WTC11 (cell line): Measurements from ENCODE around the gene OGFR. TPM values are rescaled to one million over a fixed set of nuclear protein-coding genes. Genes with fewer than 3 reads are reported as not detected.

Experiments
- ATAC-seq: fragments of 200-7000 bp; cut with Tn5 transposase; 2 replicates; pipeline ENCODE4 v1.10.0; 2021; ENCODE audit warnings: mild to moderate bottlenecking, moderate library complexity
- CTCF ChIA-PET: fragments of 300-600 bp; sonication (Branson Sonifier 250); formaldehyde crosslinking; loops from one replicate; lab custom pipeline; 2021; ENCODE audit warnings: antibody characterized with exemption; lab: Charles Lee
- POLR2A ChIA-PET: fragments of 350-600 bp; sonication (Branson Sonifier 250); formaldehyde crosslinking; loops from one replicate; lab custom pipeline; 2021; ENCODE audit warnings: antibody characterized with exemption; lab: Charles Lee
- DNase-seq: peaks from one replicate; pipeline ENCODE4 v3.0.0; 2021; ENCODE audit warnings: low spot score
- H3K27ac Mint-ChIP-seq: 2 replicates; pipeline ENCODE4 v1.8.0; 2021; ENCODE audit warnings: mixed read lengths
- H3K27me3 Mint-ChIP-seq: 2 replicates; pipeline ENCODE4 v1.8.0; 2021; ENCODE audit warnings: low read depth, mild to moderate bottlenecking, moderate library complexity, mixed read lengths
- H3K36me3 Mint-ChIP-seq: 2 replicates; pipeline ENCODE4 v1.8.0; 2021; ENCODE audit warnings: mixed read lengths
- H3K4me1 Mint-ChIP-seq: 2 replicates; pipeline ENCODE4 v1.8.0; 2022; ENCODE audit warnings: mixed read lengths
- H3K4me3 Mint-ChIP-seq: 2 replicates; pipeline ENCODE4 v1.8.0; 2021; ENCODE audit warnings: mild to moderate bottlenecking, moderate library complexity, mixed read lengths
- H3K9me3 Mint-ChIP-seq: 2 replicates; pipeline ENCODE4 v1.8.0; 2021; ENCODE audit warnings: mixed read lengths
- CBFB ChIP-seq: sonication (generic); formaldehyde crosslinking; IDR thresholded peaks from 2 replicates; pipeline ENCODE4 v1.8.1; 2022; ENCODE audit warnings: mild to moderate bottlenecking, low read depth, missing genetic modification reagents
- E2F4 ChIP-seq: sonication (generic); formaldehyde crosslinking; IDR thresholded peaks from 2 replicates; pipeline ENCODE4 v1.8.1; 2022; ENCODE audit warnings: low read depth, mild to moderate bottlenecking, moderate library complexity, missing genetic modification reagents, borderline replicate concordance
- ELF4 ChIP-seq: sonication (generic); formaldehyde crosslinking; IDR thresholded peaks from 2 replicates; pipeline ENCODE4 v1.8.1; 2022; ENCODE audit warnings: low read depth, mild to moderate bottlenecking, moderate library complexity, missing genetic modification reagents
- FOXP4 ChIP-seq: sonication (generic); formaldehyde crosslinking; IDR thresholded peaks from 2 replicates; pipeline ENCODE4 v1.8.0; 2022; ENCODE audit warnings: mild to moderate bottlenecking, missing genetic modification reagents
- GABPB1 ChIP-seq: sonication (generic); formaldehyde crosslinking; IDR thresholded peaks from 2 replicates; pipeline ENCODE4 v1.8.1; 2023; ENCODE audit warnings: mild to moderate bottlenecking, missing genetic modification reagents
- HMGXB4 ChIP-seq: sonication (generic); formaldehyde crosslinking; IDR thresholded peaks from 2 replicates; pipeline ENCODE4 v1.8.1; 2023; ENCODE audit warnings: mild to moderate bottlenecking, moderate library complexity, missing genetic modification reagents
- IRF1 ChIP-seq: sonication (generic); formaldehyde crosslinking; IDR thresholded peaks from 2 replicates; pipeline ENCODE4 v1.8.0; 2023; ENCODE audit warnings: missing genetic modification reagents
- KAT7 ChIP-seq: sonication (generic); formaldehyde crosslinking; IDR thresholded peaks from 2 replicates; pipeline ENCODE4 v1.8.1; 2023; ENCODE audit warnings: missing genetic modification reagents, mild to moderate bottlenecking, borderline replicate concordance
- NR1H2 ChIP-seq: sonication (generic); formaldehyde crosslinking; IDR thresholded peaks from 2 replicates; pipeline ENCODE4 v1.9.0; 2021; ENCODE audit warnings: mild to moderate bottlenecking, moderate library complexity, missing genetic modification reagents
- PREB ChIP-seq: sonication (generic); formaldehyde crosslinking; IDR thresholded peaks from 2 replicates; pipeline ENCODE4 v1.8.1; 2022; ENCODE audit warnings: mild to moderate bottlenecking, missing genetic modification reagents, moderate library complexity, borderline replicate concordance
- RORB ChIP-seq: fragments of 250-450 bp; sonication (Bioruptor Pico); IDR thresholded peaks from 2 replicates; pipeline ENCODE4 v1.9.0; 2021; ENCODE audit warnings: mild to moderate bottlenecking
- SMAD3 ChIP-seq: sonication (generic); formaldehyde crosslinking; IDR thresholded peaks from 2 replicates; pipeline ENCODE4 v1.8.0; 2022; ENCODE audit warnings: missing genetic modification reagents, mild to moderate bottlenecking, borderline replicate concordance
- TCF7 ChIP-seq: sonication (generic); formaldehyde crosslinking; IDR thresholded peaks from 2 replicates; pipeline ENCODE4 v1.8.0; 2022; ENCODE audit warnings: mild to moderate bottlenecking, low read depth, missing genetic modification reagents, moderate library complexity
- ZMAT4 ChIP-seq: fragments of 250-450 bp; sonication (Bioruptor Pico); IDR thresholded peaks from 2 replicates; pipeline ENCODE4 v1.9.0; 2021; ENCODE audit warnings: mild to moderate bottlenecking
- ZNF512 ChIP-seq: sonication (generic); formaldehyde crosslinking; IDR thresholded peaks from 2 replicates; pipeline ENCODE4 v1.8.1; 2022; ENCODE audit warnings: missing genetic modification reagents, borderline replicate concordance
- total RNA-seq: library from RNA; stranded (reverse); gene quantifications from 3 replicates; pipeline ENCODE4 v1.2.3, GENCODE V29; 2021

OGFR gene
- total RNA-seq, 1 experiment from 2014 or later = 43.3 TPM

- no peak for TF ChIP-seq ELF4 (CRISPR knock-in tag)
- no peak for TF ChIP-seq HMGXB4 (CRISPR knock-in tag)
- no peak for TF ChIP-seq CBFB
- TF ChIP-seq ZMAT4 (CRISPR knock-in tag) = no peak
- TF ChIP-seq E2F4 (CRISPR knock-in tag) = no peak
- no peak for TF ChIP-seq TCF7
- TF ChIP-seq RORB (CRISPR knock-in tag) = no peak
- TF ChIP-seq KAT7 = no peak
- no peak for TF ChIP-seq ZNF512 (CRISPR knock-in tag)
These were observed 38.6 kb upstream of the OGFR start (continued) for GRCh38 chr20:62766071-62766450.

- Mint-ChIP-seq H3K36me3 (no peaks in the 10 kb centered on the region), H3K27me3 (no peaks in the 10 kb centered on the region)
- TF ChIP-seq PREB (no peak), ZMAT4 (CRISPR knock-in tag) (no peak), IRF1 (CRISPR knock-in tag) (no peak), GABPB1 (CRISPR knock-in tag) (no peak), NR1H2 (CRISPR knock-in tag) (no peak), FOXP4 (CRISPR knock-in tag) (no peak), SMAD3 (CRISPR knock-in tag) (no peak)
- TF ChIP-seq, all 79 proteins: peak for 0
- POLR2A ChIA-PET = no interaction called here
- H3K4me1 Mint-ChIP-seq = 0 out of 2 replicates have a peak, but pooled peaks cover 2% of the 10 kb centered on the region
- H3K27ac Mint-ChIP-seq = no peak overlapping the region
- no peak overlapping the region for H3K4me3 Mint-ChIP-seq
- no peaks in the 10 kb centered on the region for H3K9me3 Mint-ChIP-seq
- no peak for DNase-seq
- ATAC-seq = no peak
- CTCF ChIA-PET = interaction anchor here (0.5 to 0.7 kb wide), 2 partner anchors 60 to 81 kb away, joined by 3 read pairs; no protein-coding TSS in a partner anchor
These were observed 37.9 kb upstream of the OGFR start for GRCh38 chr20:62766716-62767115.
